HepG2 (cell line): Measurements from ENCODE around the gene FAHD1. TPM values are rescaled to one million over a fixed set of nuclear protein-coding genes. Genes with fewer than 3 reads are reported as not detected.

Experiments
- ATAC-seq: fragments of 200-7000 bp; cut with Tn5 transposase; 3 replicates; pipeline ENCODE4 v1.9.1; 2020; ENCODE audit warnings: mild to moderate bottlenecking, moderate library complexity
- BruUV-seq: library from RNA; stranded (reverse); fragments of 400-500 nt; replicated peaks from 2 replicates; lab custom pipeline; 2021; lab: Mats Ljungman, UMichigan
- CTCF ChIA-PET: fragments of 300-600 bp; formaldehyde crosslinking; extraction: SDS; loops from one replicate; lab custom pipeline; 2021; ENCODE audit warnings: low total read pairs, inconsistent platforms, low intra/inter-chr PET ratio; lab: Yijun Ruan, JAX
- POLR2A ChIA-PET: fragments of 350-600 bp; sonication (Branson Sonifier 250); formaldehyde crosslinking; loops from one replicate; lab custom pipeline; 2020; ENCODE audit warnings: antibody characterized with exemption, inconsistent platforms; lab: Yijun Ruan, JAX
- DNase-seq: peaks from one replicate; pipeline ENCODE4 v3.0.0-alpha.2; 2015; ENCODE audit warnings: low spot score
- FAIRE-seq: peaks from 3 replicates; lab custom pipeline; 2011; peaks lifted over from hg19 to GRCh38; lab: Jason Lieb, UNC
- H2AFZ ChIP-seq: one replicate; pipeline ENCODE4 v1.6.1; 2011; ENCODE audit warnings: low read length, inconsistent platforms
- H3K27ac ChIP-seq: fragments of 300-600 bp; 3 replicates; pipeline ENCODE4 v1.8.0; 2011; ENCODE audit warnings: mixed run types, mild to moderate bottlenecking, mixed read lengths, low read length, inconsistent platforms; ENCODE audit not compliant: insufficient read depth; ENCODE audit errors: extremely low read length
- H3K27me3 ChIP-seq, 2 experiments: fragments of 200-600 bp in 1 of 2; 2 replicates in 1 of 2; 3 replicates in 1 of 2; pipeline versions ENCODE4 v1.6.0 to v1.8.0; 2011; ENCODE audit warnings: low read length in 2 of 2, mild to moderate bottlenecking in 2 of 2, moderate library complexity in 2 of 2, inconsistent platforms in 1 of 2; ENCODE audit not compliant: insufficient read depth in 2 of 2, control insufficient read depth in 1 of 2
- H3K36me3 ChIP-seq, 2 experiments: fragments of 200-600 bp in 1 of 2; replicated peaks in 1 of 2; 2 replicates in 1 of 2; 3 replicates in 1 of 2; pipeline versions ENCODE4 v1.5.1 to v1.8.0; 2011; ENCODE audit warnings: low read length in 2 of 2, inconsistent platforms in 1 of 2; ENCODE audit not compliant: insufficient read depth in 2 of 2, control insufficient read depth in 1 of 2
- H3K4me1 ChIP-seq: 2 replicates; pipeline ENCODE4 v1.5.1; 2012; ENCODE audit warnings: low read length, inconsistent platforms; ENCODE audit not compliant: insufficient read depth
- H3K4me2 ChIP-seq: 2 replicates; pipeline ENCODE4 v1.6.0; 2011; ENCODE audit warnings: low read depth, low read length, inconsistent platforms
- H3K4me3 ChIP-seq, 3 experiments: fragments of 200-600 bp in 1 of 3; sonication (generic), shearing (Covaris generic) in 1 of 3; replicated peaks in 1 of 3; 2 replicates each; pipeline ENCODE4 v1.5.1; 2011 to 2016; ENCODE audit warnings: low read length in 3 of 3, inconsistent platforms in 2 of 3, low read depth in 2 of 3, mild to moderate bottlenecking in 2 of 3, control low read depth in 1 of 3, mixed read lengths in 1 of 3; ENCODE audit not compliant: insufficient read depth in 1 of 3
- H3K79me2 ChIP-seq: one replicate; pipeline ENCODE4 v1.6.1; 2011; ENCODE audit warnings: low read length, inconsistent platforms; ENCODE audit not compliant: insufficient read depth
- H3K9ac ChIP-seq: 2 replicates; pipeline ENCODE4 v1.6.0; 2011; ENCODE audit warnings: mild to moderate bottlenecking, low read depth, low read length, inconsistent platforms; ENCODE audit not compliant: insufficient read depth
- H3K9me3 ChIP-seq: 2 replicates; pipeline ENCODE4 v1.5.1; 2012; ENCODE audit warnings: mild to moderate bottlenecking, low read length
- H4K20me1 ChIP-seq: 2 replicates; pipeline ENCODE4 v1.6.0; 2011; ENCODE audit warnings: inconsistent platforms, mild to moderate bottlenecking, low read length, moderate library complexity; ENCODE audit not compliant: insufficient read depth
- AGO2 ChIP-seq: fragments of 200-400 bp; formaldehyde crosslinking; optimal IDR thresholded peaks from 2 replicates; pipeline ENCODE3; 2017; ENCODE audit warnings: mild to moderate bottlenecking, low read depth, low read length, moderate library complexity
- RBFOX2 ChIP-seq: fragments of 200-400 bp; formaldehyde crosslinking; IDR thresholded peaks from 2 replicates; pipeline ENCODE4 v1.6.1; 2017; ENCODE audit warnings: low read depth, mild to moderate bottlenecking, low read length
- SP140L ChIP-seq: sonication (generic); formaldehyde crosslinking; IDR thresholded peaks from 2 replicates; pipeline ENCODE4 v1.4.0; 2020; ENCODE audit warnings: missing genetic modification reagents, borderline replicate concordance
- THAP11 ChIP-seq: IDR thresholded peaks from 2 replicates; pipeline ENCODE4 v1.6.1; 2016; ENCODE audit warnings: missing biosample characterization, missing genetic modification reagents
- WGBS: methylation state at CpG from one replicate; pipeline ENCODE4 v1.1.6; 2017; ENCODE audit warnings: low lambda C conversion rate; 5-methylcytosine and 5-hydroxymethylcytosine counted together
- in situ Hi-C: cut with HindIII; loops from 2 replicates; pipeline ENCODE4 v1.10.0; 2017; ENCODE audit warnings: low pct_unique_long_range_greater_than_20kb; ENCODE audit not compliant: extremely low pct_ligation_motif_present
- intact Hi-C: fragments of 100-400 bp; cut with micrococcal nuclease; formaldehyde crosslinking; loops from one replicate; pipeline ENCODE4 v1.10.0; 2022; ENCODE audit not compliant: unreplicated experiment
- polyA plus RNA-seq, 8 experiments: library from polyadenylated mRNA; depleted of rRNA in 3 of 8; stranded (reverse) in 7 of 8; unstranded in 1 of 8; fragments of >200 nt; fragmentation: Illumina TruSeq in 4 of 8; extraction: Trizol in 4 of 8; gene quantifications; 2 replicates each; pipeline versions ENCODE4 v1.2.1 to v1.2.3, GENCODE V29; 2011 to 2016; ENCODE audit warnings: low read depth in 4 of 8, missing spikeins in 1 of 8, mixed read lengths in 1 of 8; ENCODE audit not compliant: insufficient read depth in 1 of 8
- total RNA-seq, 5 experiments: library from RNA; depleted of rRNA; stranded (reverse); fragments of >200 nt; fragmentation: Illumina TruSeq; extraction: Trizol; gene quantifications; 2 replicates each; pipeline ENCODE4 v1.2.3, GENCODE V29; 2016; ENCODE audit warnings: low read depth in 1 of 5
- TF ChIP-seq, protein P1 (sequence below): sonication (generic); formaldehyde crosslinking; IDR thresholded peaks from 2 replicates; pipeline ENCODE4 v1.8.0; 2022; ENCODE audit warnings: mild to moderate bottlenecking, missing genetic modification reagents, borderline replicate concordance

Gene FAHD1
- total and polyA plus RNA-seq, 2 of the 13 experiments (the other 11 are each of a cell fraction or from before 2014, with no cell fraction given), result 39.0 to 45.3 TPM

DNA sequence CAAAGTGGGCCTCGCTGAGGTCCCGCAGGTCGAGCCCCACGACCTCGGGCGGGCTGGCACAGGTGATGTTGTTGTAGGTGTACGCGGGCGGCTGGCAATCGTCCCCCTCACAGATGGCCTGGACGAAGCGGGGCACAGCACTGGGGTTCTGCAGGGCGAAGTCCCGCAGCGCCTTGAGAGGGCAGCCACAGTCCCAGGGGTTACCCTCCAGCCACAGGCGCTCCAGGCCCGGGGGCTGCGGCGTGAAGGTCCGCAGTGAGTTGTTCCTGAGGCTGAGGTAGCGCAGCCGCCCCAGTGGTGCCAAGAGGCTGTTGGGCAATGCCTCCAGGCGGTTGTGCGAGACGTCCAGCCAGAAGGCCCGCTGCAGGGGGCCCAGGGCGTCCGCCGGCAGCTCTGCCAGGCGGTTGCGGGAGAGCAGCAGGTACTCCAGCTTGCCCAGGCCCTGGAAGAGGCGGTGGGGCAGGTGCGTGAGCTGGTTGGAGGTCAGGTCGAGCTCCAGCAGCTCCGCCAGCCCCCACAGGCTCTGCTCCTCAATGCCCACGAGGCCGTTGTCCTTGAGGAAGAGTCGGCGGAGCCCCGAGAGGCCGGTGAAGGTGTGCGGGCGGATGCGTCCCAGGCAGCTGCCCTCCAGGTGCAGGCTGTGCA lies 36.3 kb upstream of the FAHD1 start:
- POLR2A ChIA-PET, result interaction anchor here (5.5 kb wide), 1 partner anchor 8 kb away, joined by 57 read pairs; the partner anchor contains the start of genes NUBP2 and SPSB3
- Histone ChIP-seq H3K27me3 (no peaks in the 10 kb centered on the region), H3K36me3 (peaks cover 4 to 7% of the 10 kb centered on the region in 2 experiments; a peak in 3 of 5 replicates), H3K4me1 (peaks cover 25% of the 10 kb centered on the region), H2AFZ (no peak overlapping the region), H3K9me3 (no peaks in the 10 kb centered on the region), H4K20me1 (no peaks in the 10 kb centered on the region), H3K4me2 (no peak overlapping the region), H3K9ac (no peak overlapping the region), H3K27ac (no peak overlapping the region), H3K79me2 (peaks cover 3% of the 10 kb centered on the region), H3K4me3 (no peak overlapping the region)
- BruUV-seq, result no TSS peak
- FAIRE-seq, result no peak
- 100% methylated on average over 15 of the region's 44 CpGs for WGBS
- in situ Hi-C loops (no loop called here), intact Hi-C loops (no loop called here)
- DNase-seq, result no peak
- peak; percentile 41; the same call in 1 of the 2 replicates for TF ChIP-seq RBFOX2
- no peak for TF ChIP-seq SP140L (CRISPR knock-in tag)
- TF ChIP-seq THAP11 (CRISPR knock-in tag), result no peak
- CTCF ChIA-PET, result no interaction called here
- no peak for ATAC-seq

DNA sequence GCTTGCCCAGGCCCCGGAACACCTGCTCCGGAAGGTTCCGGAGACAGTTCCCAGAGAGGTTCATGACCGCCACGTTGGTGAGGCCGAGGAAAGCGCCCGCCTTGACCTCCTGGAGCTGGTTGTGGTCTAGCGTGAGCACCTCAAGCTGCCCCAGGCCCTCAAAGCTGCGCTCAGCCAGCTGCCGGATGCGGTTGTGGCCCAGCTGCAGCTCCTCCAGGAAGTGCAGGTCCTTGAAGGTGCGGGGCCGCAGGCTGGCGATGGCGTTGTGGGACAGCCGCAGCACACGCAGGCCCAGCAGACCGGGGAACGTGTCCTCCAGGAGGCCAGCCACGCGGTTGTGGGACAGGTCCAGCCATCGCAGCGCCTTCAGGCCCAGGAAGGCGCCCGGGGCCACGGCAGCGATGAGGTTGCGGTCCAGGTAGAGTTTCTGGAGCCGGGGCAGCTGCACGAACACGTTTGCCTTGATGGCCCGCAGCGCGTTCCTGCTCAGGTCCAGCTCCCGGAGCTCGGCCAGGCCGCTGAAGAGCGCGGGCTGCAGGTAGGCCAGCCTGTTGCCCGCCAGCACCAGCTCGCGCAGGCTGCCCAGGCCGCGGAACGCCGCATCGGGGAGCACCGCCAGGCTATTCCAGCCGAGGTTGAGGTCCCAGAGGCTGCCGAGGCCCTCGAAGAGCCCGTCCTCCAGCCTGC lies 35.6 kb upstream of the FAHD1 start:
- no peak for ATAC-seq
- in situ Hi-C loops (no loop called here), intact Hi-C loops (no loop called here)
- no peak overlapping the region for H3K27ac ChIP-seq
- no peak for FAIRE-seq
- H3K4me3 ChIP-seq, result no peak overlapping the region
- peaks cover 25% of the 10 kb centered on the region for H3K4me1 ChIP-seq
- CTCF ChIA-PET, result no interaction called here
- peaks cover 3% of the 10 kb centered on the region for H3K79me2 ChIP-seq
- H2AFZ ChIP-seq, result no peak overlapping the region
- no peak overlapping the region for H3K4me2 ChIP-seq
- 91% methylated on average over 11 of the region's 53 CpGs for WGBS
- no TSS peak for BruUV-seq
- no peaks in the 10 kb centered on the region for H3K27me3 ChIP-seq
- H3K9ac ChIP-seq, result no peak overlapping the region
- H4K20me1 ChIP-seq, result no peaks in the 10 kb centered on the region
- no peak for DNase-seq
- peaks cover 3 to 4% of the 10 kb centered on the region in 2 experiments; a peak in 3 of 5 replicates for H3K36me3 ChIP-seq
- H3K9me3 ChIP-seq, result no peaks in the 10 kb centered on the region
- POLR2A ChIA-PET, result interaction anchor here (5.5 kb wide), 1 partner anchor 8 kb away, joined by 57 read pairs; the partner anchor contains the start of genes NUBP2 and SPSB3
- TF ChIP-seq, protein P1, sequence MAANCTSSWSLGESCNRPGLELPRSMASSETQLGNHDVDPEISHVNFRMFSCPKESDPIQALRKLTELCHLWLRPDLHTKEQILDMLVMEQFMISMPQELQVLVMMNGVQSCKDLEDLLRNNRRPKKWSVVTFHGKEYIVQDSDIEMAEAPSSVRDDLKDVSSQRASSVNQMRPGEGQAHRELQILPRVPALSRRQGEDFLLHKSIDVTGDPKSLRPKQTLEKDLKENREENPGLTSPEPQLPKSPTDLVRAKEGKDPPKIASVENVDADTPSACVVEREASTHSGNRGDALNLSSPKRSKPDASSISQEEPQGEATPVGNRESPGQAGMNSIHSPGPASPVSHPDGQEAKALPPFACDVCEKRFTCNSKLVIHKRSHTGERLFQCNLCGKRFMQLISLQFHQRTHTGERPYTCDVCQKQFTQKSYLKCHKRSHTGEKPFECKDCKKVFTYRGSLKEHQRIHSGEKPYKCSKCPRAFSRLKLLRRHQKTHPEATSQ (CRISPR knock-in tag), result no peak
- peak; percentile 26 for TF ChIP-seq AGO2
